Naive B cell (primary cell): ENCODE results near the gene RAB7B. TPM values are rescaled to one million over a fixed set of nuclear protein-coding genes. Genes with fewer than 3 reads are reported as not detected.
A peak's percentile ranks its signal among the peaks of the same experiment; 100 is the strongest.

ENCODE experiments used
- ATAC-seq, 2 donors: fragments of 150-1000 bp; cut with Tn5 transposase; 2 replicates each; pipeline ENCODE4 v1.10.0; 2021; ENCODE audit warnings: low read depth in 2 of 2, mild to moderate bottlenecking in 2 of 2, moderate library complexity in 2 of 2
- DNase-seq: peaks from one replicate; pipeline ENCODE4 v3.0.0; 2022
- H3K27ac Mint-ChIP-seq, 6 donors: one replicate each; pipeline ENCODE4 v1.8.0; 2020 to 2022; ENCODE audit warnings: mild to moderate bottlenecking in 6 of 6, mixed read lengths in 6 of 6, moderate library complexity in 5 of 6, inconsistent platforms in 2 of 6
- H3K27me3 Mint-ChIP-seq, 3 donors: one replicate each; pipeline ENCODE4 v1.8.0; 2021 to 2022; ENCODE audit warnings: mixed read lengths in 3 of 3, mild to moderate bottlenecking in 1 of 3
- H3K36me3 Mint-ChIP-seq, 2 donors: one replicate each; pipeline ENCODE4 v1.8.0; 2020 to 2022; ENCODE audit warnings: mixed read lengths in 2 of 2, inconsistent platforms in 1 of 2, mild to moderate bottlenecking in 1 of 2
- H3K4me1 Mint-ChIP-seq, 3 donors: one replicate each; pipeline ENCODE4 v1.8.0; 2020 to 2022; ENCODE audit warnings: mixed read lengths in 3 of 3, inconsistent platforms in 1 of 3, mild to moderate bottlenecking in 1 of 3, moderate library complexity in 1 of 3
- H3K4me3 Mint-ChIP-seq, 8 donors: one replicate each; pipeline ENCODE4 v1.8.0; 2020 to 2022; ENCODE audit warnings: mild to moderate bottlenecking in 8 of 8, mixed read lengths in 8 of 8, moderate library complexity in 8 of 8, inconsistent platforms in 2 of 8
- H3K9me3 Mint-ChIP-seq, 7 donors: one replicate each; pipeline ENCODE4 v1.8.0; 2020 to 2022; ENCODE audit warnings: mixed read lengths in 7 of 7, mild to moderate bottlenecking in 5 of 7, inconsistent platforms in 2 of 7, moderate library complexity in 1 of 7
- polyA plus RNA-seq, 6 donors: library from polyadenylated mRNA; unstranded; fragments of 300-500 nt; fragmentation: Illumina TruSeq; gene quantifications; one replicate each; pipeline ENCODE4 v1.2.3, GENCODE V29; 2021; ENCODE audit warnings: low read depth in 6 of 6

RAB7B gene
- polyA plus RNA-seq, 6 donors from 2014 or later, result not detected

DNA sequence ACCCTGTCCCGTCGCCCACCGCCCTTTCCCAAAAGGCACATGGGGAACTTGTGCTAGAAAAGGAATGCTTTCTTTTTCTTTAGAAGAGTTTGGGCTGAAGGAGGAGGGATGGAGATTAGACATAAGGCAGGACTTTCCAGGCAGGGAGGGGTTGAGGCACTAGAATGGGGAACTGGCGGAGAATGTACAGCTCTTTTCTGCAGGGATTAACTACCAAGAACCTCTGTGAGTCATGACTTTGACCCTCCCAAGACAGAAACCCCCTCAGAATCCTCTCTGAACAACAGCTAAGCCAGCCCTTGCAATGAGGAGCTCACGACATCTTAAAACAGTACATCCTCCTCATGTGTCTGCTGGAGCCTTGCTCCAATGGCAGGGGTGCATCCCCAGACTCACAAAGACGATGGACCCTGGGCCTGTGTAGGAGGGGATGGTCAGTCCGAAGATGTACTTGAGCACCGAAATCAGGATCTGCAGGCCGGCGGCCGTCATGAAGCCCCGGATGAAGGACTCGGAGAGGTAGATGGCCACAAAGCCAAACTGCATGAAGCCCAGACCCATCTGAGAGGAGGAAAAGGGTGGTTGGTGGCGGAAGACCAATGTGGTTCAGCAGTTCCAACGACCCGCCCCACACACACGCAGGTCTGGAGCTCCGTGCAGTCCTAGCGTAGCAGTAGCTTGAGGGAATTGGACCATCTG is 73.5 kb downstream of the RAB7B start:
- no peaks in the 10 kb centered on the region for H3K4me1 Mint-ChIP-seq
- no peak for DNase-seq
- H3K4me3 Mint-ChIP-seq, result no peak overlapping the region
- no peaks in the 10 kb centered on the region for H3K9me3 Mint-ChIP-seq
- no peak for ATAC-seq
- H3K36me3 Mint-ChIP-seq, result no peaks in the 10 kb centered on the region
- peak overlapping the region in 1 of 6 donors; percentile 2 for H3K27ac Mint-ChIP-seq
- peaks cover 5 to 20% (median 6%) of the 10 kb centered on the region in 3 donors for H3K27me3 Mint-ChIP-seq

- ATAC-seq, result no peak
- Mint-ChIP-seq H3K4me1 (no peaks in the 10 kb centered on the region), H3K36me3 (no peaks in the 10 kb centered on the region), H3K27ac (no peak overlapping the region), H3K9me3 (no peaks in the 10 kb centered on the region), H3K4me3 (no peak overlapping the region), H3K27me3 (peaks cover 5 to 13% (median 6%) of the 10 kb centered on the region in 3 donors)
- DNase-seq, result no peak
Measured at GRCh38 chr1:205928317-205928716, 74.9 kb downstream of the RAB7B start.

DNA sequence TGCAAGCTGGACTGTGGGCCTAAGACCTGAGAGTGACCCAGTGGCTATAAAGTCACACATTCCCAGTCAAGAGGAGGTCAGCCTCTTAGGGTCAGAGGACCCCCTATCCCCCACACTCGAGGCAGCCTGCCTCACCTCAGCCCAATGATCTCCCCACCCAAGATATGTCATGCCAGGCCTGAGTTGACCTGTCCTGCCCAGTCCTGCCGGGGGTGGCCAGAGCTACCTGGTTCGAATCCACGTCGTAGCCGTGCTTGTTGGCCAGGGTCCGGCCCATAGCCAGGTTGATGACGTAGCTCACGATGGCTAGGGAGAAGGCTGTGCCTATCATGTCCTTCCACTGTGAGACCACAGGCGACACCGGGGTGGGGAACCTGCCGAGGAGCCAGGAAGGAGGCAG is 75.5 kb downstream of the RAB7B start:
- Mint-ChIP-seq H3K4me1 (no peaks in the 10 kb centered on the region), H3K27ac (no peak overlapping the region), H3K4me3 (no peak overlapping the region), H3K27me3 (peaks cover 3 to 7% (median 5%) of the 10 kb centered on the region in 3 donors), H3K9me3 (no peaks in the 10 kb centered on the region), H3K36me3 (no peaks in the 10 kb centered on the region)
- ATAC-seq (no peak), DNase-seq (no peak)

GRCh38 chr1:205927247-205927646 is 75.9 kb downstream of the RAB7B start:
- Mint-ChIP-seq H3K4me3 (no peak overlapping the region), H3K9me3 (no peaks in the 10 kb centered on the region), H3K4me1 (no peaks in the 10 kb centered on the region), H3K27me3 (peaks cover 0 to 4% (median 3%) of the 10 kb centered on the region in 3 donors), H3K27ac (no peak overlapping the region), H3K36me3 (no peaks in the 10 kb centered on the region)
- no peak for DNase-seq
- ATAC-seq, result no peak

Other genes starting within 250 kb of the RAB7B start
- 100 to 1,000 TPM in 4 of 6 donors, 10 to 100 TPM in 2; 70.2 to 136 (median 112) TPM for gene RAB29, start 227.9 kb downstream of the RAB7B start, polyA plus RNA-seq
- 10 to 100 TPM in 4 of 6 donors, 1 to 10 TPM in 1, under 1 TPM in 1; 0.11 to 14.4 (median 10.5) TPM for gene SLC41A1, start 190.2 kb downstream of the RAB7B start, polyA plus RNA-seq
- gene PM20D1, start 153.3 kb downstream of the RAB7B start, polyA plus RNA-seq, result 1 to 10 TPM in 3 of 6 donors, under 1 TPM in 2, not detected in 1; 0.43 to 3.0 (median 1.0) TPM
- gene SLC26A9, start 59.9 kb downstream of the RAB7B start, polyA plus RNA-seq, result not detected
- gene CTSE, start 20.5 kb upstream of the RAB7B start, polyA plus RNA-seq, result not detected
- 1 to 10 TPM in 2 of 6 donors, under 1 TPM in 4; 0.28 to 5.3 (median 0.60) TPM for gene RHEX, start 49.8 kb upstream of the RAB7B start, polyA plus RNA-seq
- not detected for gene AVPR1B, start 114.0 kb upstream of the RAB7B start, polyA plus RNA-seq
- gene FAM72A, start 199.4 kb upstream of the RAB7B start, polyA plus RNA-seq, result 1 to 10 TPM in 3 of 6 donors, under 1 TPM in 2, not detected in 1; 0.34 to 2.0 (median 1.6) TPM
- gene SRGAP2, start 200.1 kb upstream of the RAB7B start, polyA plus RNA-seq, result 10 to 100 TPM in 4 of 6 donors, 1 to 10 TPM in 2; 8.6 to 31.7 (median 11.5) TPM